Astrocyte (in vitro differentiated cells and primary cell): ENCODE measurements around the gene TBC1D5. TPM values are rescaled to one million over a fixed set of nuclear protein-coding genes. Genes with fewer than 3 reads are reported as not detected.

Experiments used
- DNase-seq: peaks from one replicate; pipeline ENCODE4 v3.0.0-alpha.2; 2010; ENCODE audit warnings: low read depth
- FAIRE-seq: peaks from 2 replicates; lab custom pipeline; 2011; peaks lifted over from hg19 to GRCh38; lab: Jason Lieb, UNC
- H2AFZ ChIP-seq: 2 replicates; pipeline ENCODE4 v1.6.0; 2012; ENCODE audit warnings: low read depth, low read length, inconsistent platforms
- H3K27ac ChIP-seq: 2 replicates; pipeline ENCODE4 v1.5.1; 2011; ENCODE audit warnings: low read depth, low read length, inconsistent platforms
- H3K27me3 ChIP-seq: 2 replicates; pipeline ENCODE4 v1.6.0; 2011; ENCODE audit warnings: low read length, inconsistent platforms; ENCODE audit not compliant: insufficient read depth
- H3K36me3 ChIP-seq: 2 replicates; pipeline ENCODE4 v1.5.1; 2011; ENCODE audit warnings: low read length, inconsistent platforms; ENCODE audit not compliant: insufficient read depth
- H3K4me1 ChIP-seq: 2 replicates; pipeline ENCODE4 v1.5.1; 2011; ENCODE audit warnings: low read length, inconsistent platforms; ENCODE audit not compliant: insufficient read depth
- H3K4me2 ChIP-seq: 2 replicates; pipeline ENCODE4 v1.6.0; 2012; ENCODE audit warnings: low read length, inconsistent platforms
- H3K4me3 ChIP-seq: 2 replicates; pipeline ENCODE4 v1.5.1; 2011; ENCODE audit warnings: low read depth, mild to moderate bottlenecking, low read length, inconsistent platforms; ENCODE audit not compliant: insufficient read depth
- H3K79me2 ChIP-seq: 2 replicates; pipeline ENCODE4 v1.6.0; 2012; ENCODE audit warnings: mild to moderate bottlenecking, low read length, inconsistent platforms; ENCODE audit not compliant: insufficient read depth
- H3K9ac ChIP-seq: 2 replicates; pipeline ENCODE4 v1.6.0; 2012; ENCODE audit warnings: mild to moderate bottlenecking, low read length, inconsistent platforms
- H3K9me3 ChIP-seq: 2 replicates; pipeline ENCODE4 v1.5.1; 2012; ENCODE audit warnings: low read depth, mild to moderate bottlenecking, low read length, inconsistent platforms; ENCODE audit not compliant: insufficient read depth
- H4K20me1 ChIP-seq: 2 replicates; pipeline ENCODE4 v1.6.0; 2012; ENCODE audit warnings: low read length, inconsistent platforms; ENCODE audit not compliant: insufficient read depth
- H3K27ac Mint-ChIP-seq: one replicate; pipeline ENCODE4 v1.8.0; 2021; ENCODE audit warnings: mild to moderate bottlenecking, mixed read lengths; ENCODE audit not compliant: unreplicated experiment
- H3K27me3 Mint-ChIP-seq: one replicate; pipeline ENCODE4 v1.8.0; 2021; ENCODE audit warnings: low read depth, mixed read lengths; ENCODE audit not compliant: unreplicated experiment
- H3K36me3 Mint-ChIP-seq: one replicate; pipeline ENCODE4 v1.8.0; 2021; ENCODE audit warnings: low read depth, mixed read lengths; ENCODE audit not compliant: unreplicated experiment
- H3K4me1 Mint-ChIP-seq: one replicate; pipeline ENCODE4 v1.8.0; 2021; ENCODE audit warnings: low read depth, mixed read lengths; ENCODE audit not compliant: unreplicated experiment
- H3K4me3 Mint-ChIP-seq: one replicate; pipeline ENCODE4 v1.8.0; 2021; ENCODE audit warnings: mild to moderate bottlenecking, moderate library complexity, mixed read lengths; ENCODE audit not compliant: unreplicated experiment
- H3K9me3 Mint-ChIP-seq: one replicate; pipeline ENCODE4 v1.8.0; 2021; ENCODE audit warnings: mild to moderate bottlenecking, mixed read lengths; ENCODE audit not compliant: unreplicated experiment
- CTCF ChIP-seq: IDR thresholded peaks from 2 replicates; pipeline ENCODE4 v1.5.1; 2011; ENCODE audit warnings: low read depth, mild to moderate bottlenecking, inconsistent platforms, low read length, moderate library complexity; ENCODE audit not compliant: insufficient read depth
- EZH2 ChIP-seq: IDR thresholded peaks from 2 replicates; pipeline ENCODE4 v1.6.1; 2012; ENCODE audit warnings: mild to moderate bottlenecking, low read length, inconsistent platforms; ENCODE audit not compliant: insufficient read depth
- total RNA-seq: library from RNA; stranded (reverse); gene quantifications from 2 replicates; pipeline ENCODE4 v1.2.1, GENCODE V29; 2021

TBC1D5 gene
- total RNA-seq, 1 donor from 2014 or later, result 23.0 TPM

DNA sequence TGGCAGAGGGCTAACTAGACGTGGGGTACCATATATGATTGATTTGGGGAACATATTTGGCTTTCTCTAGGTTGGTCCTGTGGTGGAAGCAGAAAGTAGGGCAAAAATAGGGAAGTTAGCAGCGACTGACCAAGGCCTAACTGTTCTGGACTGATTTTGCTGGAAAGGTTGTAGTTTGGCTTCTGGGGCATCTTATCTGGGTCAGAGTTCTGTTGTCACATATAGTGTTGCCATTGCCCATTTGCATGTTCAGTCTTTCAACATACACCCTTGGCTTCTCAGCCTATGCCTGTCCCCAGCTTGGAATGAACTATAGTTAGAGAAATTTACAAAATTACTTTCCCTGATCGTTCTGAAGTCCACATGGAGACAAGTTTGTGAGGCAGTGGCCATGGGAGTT, 426.5 kb downstream of the TBC1D5 start:
- DNase-seq (no peak), FAIRE-seq (no peak)
- H3K79me2 ChIP-seq, result no peaks in the 10 kb centered on the region
- no peak overlapping the region for H3K4me3 ChIP-seq
- H3K9ac ChIP-seq, result no peak overlapping the region
- H3K4me2 ChIP-seq, result no peak overlapping the region
- H3K9me3 ChIP-seq, result no peaks in the 10 kb centered on the region
- no peak overlapping the region for H3K27ac ChIP-seq
- no peaks in the 10 kb centered on the region for H3K9me3 Mint-ChIP-seq
- no peak overlapping the region for H3K4me3 Mint-ChIP-seq
- no peaks in the 10 kb centered on the region for H3K36me3 Mint-ChIP-seq
- TF ChIP-seq CTCF (no peak), EZH2 (no peak)
- no peaks in the 10 kb centered on the region for H3K4me1 Mint-ChIP-seq
- no peak overlapping the region for H2AFZ ChIP-seq
- H3K4me1 ChIP-seq, result no peaks in the 10 kb centered on the region
- no peak overlapping the region for H3K27ac Mint-ChIP-seq
- H3K27me3 Mint-ChIP-seq, result no peaks in the 10 kb centered on the region
- no peaks in the 10 kb centered on the region for H4K20me1 ChIP-seq
- H3K27me3 ChIP-seq, result no peaks in the 10 kb centered on the region
- no peaks in the 10 kb centered on the region for H3K36me3 ChIP-seq

DNA sequence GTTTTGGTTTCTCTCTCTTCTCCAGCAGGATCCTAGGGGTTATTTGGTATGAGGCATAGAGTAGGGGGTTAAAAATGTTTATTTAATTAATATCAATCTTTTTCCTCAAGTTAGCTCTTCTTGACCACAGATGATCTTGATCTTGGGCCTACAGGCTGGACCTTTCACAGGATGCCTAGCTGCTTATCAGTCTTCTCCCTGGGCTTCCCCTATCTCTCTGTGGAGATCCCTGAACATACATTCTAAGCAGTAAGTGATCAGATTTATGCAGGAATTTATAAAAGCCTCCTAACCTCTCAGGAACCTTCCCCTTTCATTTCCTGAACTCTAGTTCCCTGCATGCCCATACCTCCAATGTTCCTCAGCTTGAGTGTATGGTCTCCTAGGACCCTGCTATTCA, 428.3 kb downstream of the TBC1D5 start:
- Mint-ChIP-seq H3K9me3 (no peaks in the 10 kb centered on the region), H3K36me3 (no peaks in the 10 kb centered on the region), H3K27me3 (no peaks in the 10 kb centered on the region), H3K4me1 (no peaks in the 10 kb centered on the region), H3K4me3 (no peak overlapping the region), H3K27ac (no peak overlapping the region)
- Histone ChIP-seq H3K79me2 (no peaks in the 10 kb centered on the region), H3K4me1 (no peaks in the 10 kb centered on the region), H3K27me3 (no peaks in the 10 kb centered on the region), H3K9ac (no peak overlapping the region), H2AFZ (no peak overlapping the region), H3K36me3 (no peaks in the 10 kb centered on the region), H3K4me3 (no peak overlapping the region), H3K27ac (no peak overlapping the region), H3K4me2 (no peak overlapping the region), H3K9me3 (no peaks in the 10 kb centered on the region), H4K20me1 (no peaks in the 10 kb centered on the region)
- FAIRE-seq (no peak), DNase-seq (no peak)
- TF ChIP-seq CTCF (no peak), EZH2 (no peak)

DNA sequence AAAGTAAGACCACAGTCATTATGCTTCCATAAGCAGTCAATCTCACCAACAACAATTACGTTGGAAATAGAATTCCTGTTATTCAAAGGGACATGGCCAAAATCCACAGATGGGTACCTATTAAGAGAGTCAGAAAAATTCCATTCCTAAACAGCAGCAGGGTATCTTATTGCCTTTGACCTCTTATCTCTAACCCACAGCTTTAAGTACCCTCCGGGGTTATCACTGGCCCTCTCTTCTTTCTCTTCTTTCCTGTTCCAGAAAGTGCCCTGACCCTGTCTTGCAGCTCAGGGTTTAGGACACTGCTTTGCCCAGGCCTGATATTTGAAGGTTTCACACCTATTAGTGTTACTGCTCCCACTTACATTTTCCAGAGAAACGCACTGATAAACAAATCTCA, 428.7 kb downstream of the TBC1D5 start:
- Histone ChIP-seq H3K27ac (no peak overlapping the region), H3K4me1 (no peaks in the 10 kb centered on the region), H4K20me1 (no peaks in the 10 kb centered on the region), H3K27me3 (no peaks in the 10 kb centered on the region), H3K4me2 (no peak overlapping the region), H3K79me2 (no peaks in the 10 kb centered on the region), H2AFZ (no peak overlapping the region), H3K4me3 (no peak overlapping the region), H3K9ac (no peak overlapping the region), H3K36me3 (no peaks in the 10 kb centered on the region), H3K9me3 (no peaks in the 10 kb centered on the region)
- no peaks in the 10 kb centered on the region for H3K36me3 Mint-ChIP-seq
- no peaks in the 10 kb centered on the region for H3K9me3 Mint-ChIP-seq
- FAIRE-seq, result no peak
- TF ChIP-seq CTCF (no peak), EZH2 (no peak)
- DNase-seq, result no peak
- H3K4me1 Mint-ChIP-seq, result no peaks in the 10 kb centered on the region
- H3K4me3 Mint-ChIP-seq, result no peak overlapping the region
- H3K27ac Mint-ChIP-seq, result no peak overlapping the region
- no peaks in the 10 kb centered on the region for H3K27me3 Mint-ChIP-seq
